ENCODE data around the gene G2E3.

GRCh38 chr14:30519961-30520360 lies 39.0 kb upstream of the G2E3 start:
- no peak for TF ChIP-seq CTCF (IDR thresholded peaks at IDR 0.05)
- no peak for TF ChIP-seq EP300 (IDR thresholded peaks at IDR 0.05)

Measured in gastroesophageal sphincter (tissue), 3 donors.